Superior temporal gyrus (tissue), 1 donor: ENCODE results near the gene ARFGAP2.
A peak's percentile ranks its signal among the peaks of the same experiment; 100 is the strongest.
"Not testable (repeated sequence)": the region's sequence is repeated elsewhere in the genome, so short reads cannot be mapped to it uniquely, and the experiment has no call there.

Source experiments
- DNase-seq: peaks from one replicate; pipeline ENCODE4 v3.0.0-alpha.2; 2016; ENCODE audit errors: extremely low spot score

ARFGAP2 gene

DNA sequence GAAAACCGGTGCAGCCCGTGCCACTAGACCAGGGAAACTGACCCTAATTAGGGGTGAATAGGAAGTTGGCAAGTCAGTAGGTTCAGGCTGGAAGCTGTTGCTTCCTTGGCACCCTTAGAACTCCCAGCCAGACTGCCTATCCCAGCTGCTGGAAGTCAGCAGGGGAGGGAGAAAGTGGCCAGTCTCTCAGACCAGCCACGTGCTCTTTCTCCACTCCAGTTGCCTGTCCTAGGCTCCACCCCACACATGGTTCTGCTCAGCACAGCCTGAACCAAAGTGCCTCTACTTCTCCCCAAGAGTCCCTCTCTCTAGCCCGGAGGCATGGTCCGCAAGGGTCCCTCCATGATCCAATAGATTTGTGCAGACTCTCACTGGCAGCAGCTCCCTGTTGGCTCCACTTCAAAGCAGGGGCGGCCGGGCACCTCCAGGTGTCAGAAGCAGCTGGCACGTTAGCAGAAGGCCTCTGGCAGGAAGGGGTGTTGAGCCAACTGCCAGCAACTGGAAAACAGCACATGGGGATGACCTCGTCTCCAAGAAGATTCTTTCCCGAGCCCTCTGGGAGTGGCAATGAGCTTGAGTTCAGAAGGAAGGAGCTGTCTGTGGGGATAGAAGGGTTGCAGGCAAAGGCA, 27.7 kb downstream of the ARFGAP2 start:
- peak; percentile 28 for DNase-seq

DNA sequence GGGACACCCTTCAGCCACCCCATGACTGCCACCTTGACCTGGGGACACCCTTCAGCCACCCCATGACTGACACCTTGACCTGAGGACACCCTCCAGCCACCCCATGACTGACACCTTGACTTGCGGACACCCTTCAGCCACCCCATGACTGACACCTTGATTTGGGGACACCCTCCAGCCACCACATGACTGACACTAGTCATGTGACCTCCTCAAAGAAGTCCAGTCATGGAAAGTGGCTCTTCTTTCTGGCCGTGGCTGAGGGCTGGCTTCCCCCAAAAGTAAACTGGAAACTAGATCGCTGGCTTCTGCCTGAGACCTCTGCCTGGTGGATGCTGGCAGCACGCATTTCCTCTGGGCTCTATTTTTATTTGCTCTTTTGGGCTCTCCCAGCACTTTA, 28.4 kb downstream of the ARFGAP2 start:
- DNase-seq: no peak

DNA sequence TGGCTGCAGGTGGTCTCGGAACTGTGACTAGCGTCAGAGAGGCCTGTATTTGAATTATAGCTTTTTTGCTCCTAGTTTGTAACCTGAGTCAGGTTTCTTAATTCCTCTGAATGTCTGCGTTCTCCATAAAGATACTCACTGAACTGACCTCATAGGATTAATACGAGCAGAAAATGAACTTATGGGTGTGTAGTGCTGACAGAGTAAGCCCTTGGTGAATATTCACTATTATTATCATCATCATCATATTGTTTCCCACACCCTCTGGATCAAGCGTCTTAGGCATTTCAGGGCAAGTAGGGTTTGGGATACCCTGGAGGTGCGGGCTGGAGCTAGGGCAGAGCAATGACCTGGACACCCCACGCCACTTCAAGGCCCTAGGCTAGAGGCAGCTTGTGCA, 29.0 kb downstream of the ARFGAP2 start:
- no peak for DNase-seq

DNA sequence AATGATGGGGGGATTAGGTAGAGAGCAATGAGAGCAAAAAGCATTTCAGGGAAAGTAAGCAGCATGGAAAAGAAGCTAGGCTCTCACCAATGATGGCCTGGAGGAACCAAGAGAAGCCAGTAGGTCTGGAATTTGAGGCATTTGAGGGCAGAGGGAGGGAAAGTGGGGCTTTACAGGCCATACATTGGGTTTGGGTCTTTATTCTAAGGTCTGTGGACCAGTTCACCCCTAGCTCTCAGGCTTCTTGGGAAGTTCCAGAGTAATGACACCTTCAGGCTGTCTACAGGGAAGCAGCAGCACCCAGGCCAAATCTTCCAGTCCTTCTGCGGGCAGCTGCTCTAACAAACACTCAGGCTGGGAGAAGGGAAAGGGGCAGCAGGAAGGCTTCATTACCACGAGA, 29.4 kb downstream of the ARFGAP2 start:
- DNase-seq: no peak

DNA sequence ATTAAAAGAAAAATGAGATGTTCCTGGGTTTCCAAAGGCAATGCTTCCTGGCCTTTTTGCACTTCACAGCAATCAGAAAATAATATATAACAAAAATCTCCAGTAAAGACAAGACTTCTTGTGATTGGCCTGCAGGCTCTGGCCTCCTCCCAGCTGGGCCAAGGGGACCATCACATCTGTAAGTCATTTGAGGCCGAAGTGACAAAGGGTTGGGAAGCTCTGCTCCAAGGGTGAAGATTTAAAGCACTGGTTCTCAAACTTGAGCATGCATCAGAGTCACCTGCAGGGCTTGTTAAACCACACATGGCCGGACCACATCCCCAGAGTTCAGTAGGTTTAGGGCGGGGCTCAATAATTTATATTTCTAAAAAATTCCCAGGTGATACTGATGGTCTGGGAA, 32.1 kb downstream of the ARFGAP2 start:
- no peak for DNase-seq

DNA sequence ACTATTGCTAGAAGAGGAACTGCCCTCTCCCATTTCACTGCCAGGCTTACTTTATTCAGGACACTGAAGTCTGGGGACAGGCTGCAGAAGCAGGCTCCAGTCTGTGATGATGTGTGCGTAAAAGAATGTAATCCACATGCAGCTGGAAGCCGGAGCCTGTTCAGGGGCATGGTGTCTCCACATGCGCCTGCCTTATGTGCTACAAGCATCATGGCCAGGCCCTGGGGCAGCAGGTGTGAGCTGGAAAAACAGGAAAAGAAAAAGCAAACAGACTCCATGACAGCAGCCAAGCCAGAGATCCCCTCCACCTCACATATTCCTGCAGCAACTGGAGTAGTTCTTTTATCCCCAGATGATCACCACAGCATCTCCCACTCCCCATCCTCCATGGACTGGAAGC, 33.4 kb downstream of the ARFGAP2 start:
- no peak for DNase-seq

DNA sequence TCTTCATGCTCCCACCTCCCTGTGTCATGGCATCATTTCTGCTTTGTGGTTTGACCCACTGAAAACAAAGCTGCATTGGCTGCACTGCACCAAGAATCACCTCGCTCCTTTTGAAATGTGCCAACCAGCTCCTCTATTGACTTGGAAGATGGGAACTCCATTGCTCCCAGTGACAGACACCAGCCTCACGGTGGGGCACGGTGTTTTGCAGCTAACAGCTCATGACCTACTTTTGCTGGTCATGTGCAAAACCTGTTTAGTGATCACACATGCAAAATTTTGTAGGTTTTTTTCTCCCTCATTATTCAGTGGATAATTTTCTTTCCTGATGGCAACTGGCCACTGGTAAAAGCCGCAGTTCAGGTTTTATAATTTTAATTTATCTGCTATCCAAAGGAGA, 36.8 kb downstream of the ARFGAP2 start:
- no peak for DNase-seq

DNA sequence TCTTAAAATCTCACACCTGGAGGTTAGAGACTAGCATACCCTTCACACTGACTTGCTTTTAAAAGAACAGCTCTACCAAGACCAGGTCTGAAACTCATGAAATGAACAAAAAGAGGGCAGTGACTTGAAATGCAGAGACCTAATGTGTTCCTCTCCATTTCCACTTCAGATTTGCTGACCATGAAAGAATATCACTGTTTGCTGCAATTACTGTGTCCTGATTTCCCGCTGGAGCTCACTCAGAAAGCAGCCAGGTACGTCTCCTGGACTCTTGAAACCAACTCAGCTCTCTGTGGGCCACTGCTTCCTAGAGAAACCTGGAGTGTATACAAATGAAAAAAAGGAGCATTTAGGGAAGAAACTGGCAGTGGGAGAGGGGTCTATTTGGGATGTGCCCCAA, 39.2 kb downstream of the ARFGAP2 start:
- no peak for DNase-seq

DNA sequence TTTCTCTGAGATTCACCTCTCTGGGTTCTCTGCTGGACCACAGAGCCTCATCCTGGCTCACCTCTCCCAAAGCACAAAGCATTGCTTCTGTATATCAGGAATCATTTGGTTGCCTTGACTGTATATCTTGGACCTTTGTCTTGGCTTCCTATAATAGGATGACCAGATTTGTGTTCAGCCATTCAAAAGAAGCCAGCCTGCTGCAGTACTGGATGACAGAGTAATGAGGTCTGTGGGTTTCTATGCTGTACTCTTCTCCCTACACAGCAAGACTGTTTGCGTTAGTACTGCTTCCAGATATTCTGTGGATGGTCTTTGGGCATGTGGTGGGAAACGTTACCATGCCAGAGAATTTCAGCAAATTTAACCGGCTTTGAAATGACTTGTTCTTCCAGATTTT, 39.8 kb downstream of the ARFGAP2 start:
- no peak for DNase-seq

DNA sequence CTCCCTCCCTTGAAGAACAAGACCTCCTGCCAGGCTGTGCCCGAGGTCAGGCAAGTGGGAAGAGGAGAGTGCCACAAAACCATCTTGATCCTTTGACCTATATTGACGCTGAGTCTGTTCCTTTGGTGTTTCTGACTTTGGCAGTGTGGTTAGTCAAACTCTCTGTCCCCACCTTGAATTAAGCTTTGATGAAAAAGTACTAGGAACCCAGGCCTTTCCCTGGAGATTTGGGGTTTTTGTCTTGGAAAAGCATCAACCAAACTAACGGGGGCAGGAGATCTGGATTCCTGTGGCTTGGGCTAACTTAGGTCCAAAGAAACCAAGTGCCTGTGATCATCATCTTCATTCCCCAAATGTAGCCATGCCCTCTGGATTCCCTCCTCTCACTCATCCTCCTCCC, 40.4 kb downstream of the ARFGAP2 start:
- no peak for DNase-seq

DNA sequence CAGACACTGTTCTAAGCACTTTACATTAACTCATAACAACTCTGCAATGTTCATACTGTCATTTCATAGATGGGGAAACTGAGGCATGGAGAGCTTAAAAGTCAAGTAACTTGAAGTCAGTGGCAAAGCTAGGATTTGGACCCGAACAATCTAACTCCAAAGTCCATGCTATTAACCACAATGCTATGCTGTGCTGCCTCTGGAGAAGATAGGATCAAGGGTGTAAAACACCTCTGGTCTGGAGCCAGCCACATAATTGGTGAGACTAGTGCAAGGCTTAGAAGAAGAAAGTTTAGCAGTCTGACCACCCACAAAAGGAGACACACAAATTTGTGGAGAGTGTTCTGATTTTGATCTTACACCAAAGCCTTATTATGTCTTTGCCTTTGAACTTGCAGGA, 43.7 kb downstream of the ARFGAP2 start:
- DNase-seq: no peak

DNA sequence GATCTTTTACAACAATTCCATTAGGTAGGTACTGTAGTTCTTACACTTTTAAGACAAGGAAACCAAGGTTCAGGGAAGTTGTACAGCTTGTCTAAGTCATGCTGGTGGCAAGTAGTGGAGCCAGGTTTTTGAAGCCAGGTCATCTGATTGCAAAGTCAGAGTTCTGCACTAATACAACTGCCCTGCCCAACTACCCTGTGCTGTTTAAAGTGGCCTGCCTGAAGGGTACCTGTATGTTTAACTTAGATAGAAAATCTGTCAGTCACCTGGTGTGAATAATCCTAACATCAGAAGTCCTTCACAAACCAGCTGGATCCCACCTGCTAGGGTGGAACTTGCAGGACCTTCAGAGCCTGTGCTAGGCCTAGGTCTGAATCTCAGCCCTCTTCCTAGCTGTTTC, 44.2 kb downstream of the ARFGAP2 start:
- DNase-seq: no peak

DNA sequence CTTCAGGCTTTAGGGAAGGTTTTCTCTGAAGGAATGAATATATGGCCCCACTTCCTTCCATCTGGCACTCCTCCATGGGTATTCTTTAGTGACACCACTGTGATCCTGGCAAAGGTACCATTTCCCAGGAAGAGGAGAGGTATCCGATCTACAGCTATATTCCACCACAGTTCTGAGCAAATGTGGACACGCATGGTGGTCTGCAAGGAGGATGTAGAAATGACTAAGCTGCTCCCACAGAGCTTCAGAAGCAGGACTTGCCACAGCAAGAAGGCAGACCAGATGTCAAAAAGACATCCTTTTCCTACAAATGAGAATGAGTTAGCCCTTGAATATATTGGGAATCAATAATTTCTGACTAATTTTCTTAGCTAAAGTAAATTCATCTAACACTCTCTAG, 45.5 kb downstream of the ARFGAP2 start:
- DNase-seq: no peak

DNA sequence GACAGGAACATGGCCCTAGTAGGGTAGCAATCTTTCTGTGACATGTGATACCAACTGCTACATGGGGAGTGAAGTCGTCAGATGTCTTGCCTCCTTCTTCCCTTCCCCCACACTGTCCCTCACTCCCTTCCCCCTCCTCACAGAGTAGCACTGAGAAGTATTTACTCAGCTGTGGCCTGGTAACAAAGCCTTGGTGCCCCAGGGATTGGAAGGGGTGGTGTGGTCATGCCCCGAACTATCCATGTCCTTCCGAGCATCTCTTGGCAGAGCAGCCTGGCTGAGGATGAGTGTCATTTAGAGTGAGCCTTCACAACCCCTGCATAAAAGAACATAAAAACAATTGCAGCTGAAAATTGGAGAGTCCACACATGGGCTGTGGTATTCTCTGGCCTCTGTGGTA, 46.1 kb downstream of the ARFGAP2 start:
- no peak for DNase-seq

DNA sequence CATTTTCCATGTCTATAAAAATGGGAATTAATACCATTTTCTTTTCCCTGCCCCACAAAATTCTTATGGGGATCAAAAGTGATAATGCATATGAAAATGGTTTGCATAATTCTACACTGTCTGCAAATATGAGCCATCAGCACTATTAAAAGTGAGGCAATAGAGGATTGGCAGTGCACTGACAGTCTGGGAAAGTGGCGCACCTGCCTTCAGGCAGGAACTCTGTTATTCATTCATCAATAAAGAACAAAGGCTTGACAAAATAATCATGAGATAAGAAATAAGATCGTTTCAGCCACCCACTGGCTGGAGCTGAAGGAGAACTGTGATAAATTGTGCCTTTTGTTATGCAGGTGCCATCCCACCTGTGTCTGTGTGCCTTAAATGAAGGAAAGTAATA, 49.5 kb downstream of the ARFGAP2 start:
- DNase-seq: no peak

DNA sequence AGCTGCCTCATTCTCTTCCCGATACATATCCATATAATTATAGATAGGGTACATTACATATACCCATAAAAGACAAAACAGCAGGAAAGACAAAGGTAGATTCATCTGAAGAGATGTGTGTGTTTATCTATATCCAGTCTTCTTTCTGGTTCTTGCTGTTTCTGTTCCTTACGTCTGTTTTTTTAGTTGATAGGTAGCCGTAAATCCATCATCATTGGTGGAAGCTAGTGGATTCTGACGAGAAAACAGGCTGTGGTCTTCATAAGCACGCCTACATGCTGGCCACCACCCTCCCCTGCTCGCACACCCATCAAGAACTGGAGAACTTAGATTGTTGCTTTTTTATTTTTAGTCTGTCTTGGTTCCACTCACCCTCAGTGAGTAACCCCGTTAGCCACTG, 51.6 kb downstream of the ARFGAP2 start:
- no peak for DNase-seq

DNA sequence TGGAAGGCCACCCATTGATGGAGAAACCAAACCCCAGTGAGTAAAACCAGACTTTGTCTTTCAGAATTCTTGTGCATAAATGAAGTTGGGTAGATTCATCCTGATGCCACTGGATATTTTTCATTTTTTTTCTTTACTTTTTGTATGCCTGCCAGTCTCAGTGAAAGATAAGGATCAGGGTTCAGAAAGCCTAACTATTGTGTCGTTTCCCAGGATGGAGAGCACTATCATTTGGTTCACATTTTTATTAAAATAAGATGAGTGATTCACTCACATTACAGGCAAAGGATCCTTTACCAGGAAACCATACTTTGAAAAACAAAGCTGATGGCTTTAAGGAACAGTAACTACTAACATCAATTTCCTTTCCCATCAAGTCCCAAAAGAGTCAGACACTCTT, 52.0 kb downstream of the ARFGAP2 start:
- no peak for DNase-seq

DNA sequence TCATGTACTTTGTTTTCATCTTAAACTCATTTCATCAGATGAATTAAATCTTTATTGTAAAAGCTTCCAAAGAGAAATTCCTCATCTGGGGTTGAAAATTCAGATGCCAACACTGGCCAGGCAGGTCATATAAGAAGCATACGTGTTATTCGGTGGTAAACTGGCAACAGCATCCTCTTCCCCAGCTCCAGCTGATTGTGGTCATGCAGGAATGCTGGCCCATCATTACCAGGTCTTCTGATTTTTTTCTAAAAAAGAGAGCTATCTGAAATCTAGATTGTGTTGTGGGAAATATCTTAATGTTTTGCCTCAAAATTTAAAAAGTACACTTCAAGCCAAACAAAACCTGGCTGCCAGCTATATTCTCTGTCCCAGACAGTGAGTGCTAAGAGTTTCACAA, 53.6 kb downstream of the ARFGAP2 start:
- DNase-seq: no peak

DNA sequence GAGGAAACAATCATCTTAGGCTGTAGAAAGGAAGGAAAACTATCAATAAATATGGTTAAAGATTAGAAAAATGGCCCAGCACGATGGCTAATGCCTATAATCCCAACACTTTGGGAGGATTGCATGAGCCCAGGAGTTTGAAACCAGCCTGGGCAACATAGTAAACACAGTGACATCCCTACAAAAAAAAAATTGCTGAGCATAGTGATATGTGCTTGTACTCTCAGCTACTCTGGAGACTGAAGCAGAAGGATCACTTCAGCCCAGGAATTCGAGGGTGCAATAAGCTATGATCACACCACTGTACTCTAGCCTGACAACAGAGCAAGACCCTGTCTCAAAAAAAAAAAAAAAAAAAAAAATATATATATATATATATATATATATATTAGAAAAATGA, 54.9 kb downstream of the ARFGAP2 start:
- no peak for DNase-seq

DNA sequence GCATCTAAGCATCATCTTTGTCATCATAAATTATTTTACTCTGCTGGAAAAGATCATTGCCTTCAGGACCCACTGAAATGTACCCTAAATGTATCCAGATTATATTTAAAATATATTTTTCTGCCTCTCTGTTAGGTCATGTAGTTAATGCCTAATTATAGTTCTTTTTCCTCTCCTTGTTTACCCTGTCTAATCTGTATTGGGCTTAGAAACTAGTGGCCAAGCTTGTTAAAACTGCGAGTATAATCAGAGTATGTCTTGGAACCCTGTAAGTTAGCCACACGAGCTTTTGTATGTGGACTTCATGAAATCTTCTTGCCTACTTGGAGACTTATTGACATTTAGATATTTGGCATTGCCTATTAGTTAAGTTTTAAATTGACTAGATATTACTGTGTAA, 55.6 kb downstream of the ARFGAP2 start:
- DNase-seq: no peak

DNA sequence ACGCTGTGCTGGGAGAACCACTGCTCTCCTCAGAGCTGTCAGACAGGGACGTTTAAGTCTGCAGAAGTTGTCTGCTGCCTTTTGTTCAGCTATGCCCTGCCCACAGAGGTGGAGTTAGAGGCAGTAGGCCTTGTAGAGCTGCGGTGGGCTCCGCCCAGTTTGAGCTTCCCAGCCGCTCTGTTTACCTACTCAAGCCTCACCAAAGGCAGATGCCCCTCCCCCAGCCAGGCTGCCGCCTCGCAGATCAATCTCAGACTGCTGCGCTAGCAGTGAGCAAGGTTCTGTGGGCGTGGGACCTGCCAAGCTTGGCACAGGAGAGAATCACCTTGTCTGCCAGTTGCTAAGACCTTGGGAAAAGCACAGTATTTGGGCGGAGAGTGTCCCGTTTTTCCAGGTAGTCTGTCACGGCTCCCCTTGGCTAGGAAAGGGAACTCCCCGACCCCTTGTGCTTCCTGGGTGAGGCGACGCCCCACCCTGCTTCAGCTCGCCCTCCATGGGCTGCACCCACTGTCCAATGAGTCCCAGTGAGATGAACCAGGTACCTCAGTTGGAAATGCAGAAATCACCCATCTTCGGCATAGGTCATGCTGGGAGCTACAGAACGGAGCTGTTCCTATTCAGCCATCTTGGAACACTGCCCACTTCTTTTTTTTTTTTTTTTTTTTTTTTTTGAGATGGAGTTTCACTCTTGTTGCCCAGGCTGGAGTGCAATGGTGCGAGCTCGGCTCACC, 57.6 kb downstream of the ARFGAP2 start:
- DNase-seq: not testable (repeated sequence)
